ENCODE measurements around the gene CAMSAP2.
A peak's percentile ranks its signal among the peaks of the same experiment; 100 is the strongest.

Gene CAMSAP2

GRCh38 chr1:200753650-200754198, 15.0 kb downstream of the CAMSAP2 start:
- no peaks in the 10 kb centered on the region for H3K9me3 Mint-ChIP-seq
- peak overlapping the region in 1 of 3 experiments; percentile 50 for H3K27ac Mint-ChIP-seq
- peaks cover 28% of the 10 kb centered on the region for H3K36me3 Mint-ChIP-seq (ENCODE audit: low read depth)
- no peaks in the 10 kb centered on the region for H3K27me3 Mint-ChIP-seq (ENCODE audit: low read depth)
- no peak overlapping the region for H3K4me3 Mint-ChIP-seq
- TF ChIP-seq CTCF (IDR thresholded peaks at IDR 0.05; ENCODE audit: unreplicated experiment in 3 of 3): no peak
- H3K4me1 Mint-ChIP-seq: peaks cover 36% of the 10 kb centered on the region

GRCh38 chr1:200755456-200755855, 16.8 kb downstream of the CAMSAP2 start:
- Mint-ChIP-seq H3K9me3 (no peaks in the 10 kb centered on the region), H3K36me3 (ENCODE audit: low read depth) (peaks cover 26% of the 10 kb centered on the region), H3K4me3 (no peak overlapping the region), H3K27me3 (ENCODE audit: low read depth) (no peaks in the 10 kb centered on the region), H3K4me1 (peaks cover 35% of the 10 kb centered on the region), H3K27ac (no peak overlapping the region)
- no peak for TF ChIP-seq CTCF (IDR thresholded peaks at IDR 0.05; ENCODE audit: unreplicated experiment in 3 of 3)

- peaks cover 40% of the 10 kb centered on the region for H3K36me3 Mint-ChIP-seq (ENCODE audit: low read depth)
- H3K9me3 Mint-ChIP-seq: no peaks in the 10 kb centered on the region
- no peak overlapping the region for H3K4me3 Mint-ChIP-seq
- no peak overlapping the region for H3K27ac Mint-ChIP-seq
- TF ChIP-seq CTCF (IDR thresholded peaks at IDR 0.05; ENCODE audit: unreplicated experiment in 3 of 3): no peak
- H3K27me3 Mint-ChIP-seq (ENCODE audit: low read depth): no peaks in the 10 kb centered on the region
- peaks cover 18% of the 10 kb centered on the region for H3K4me1 Mint-ChIP-seq
Measured at GRCh38 chr1:200762089-200762488, 23.4 kb downstream of the CAMSAP2 start.

GRCh38 chr1:200767321-200767720, 28.6 kb downstream of the CAMSAP2 start:
- H3K27me3 Mint-ChIP-seq (ENCODE audit: low read depth): no peaks in the 10 kb centered on the region
- no peak overlapping the region for H3K4me3 Mint-ChIP-seq
- H3K9me3 Mint-ChIP-seq: no peaks in the 10 kb centered on the region
- H3K36me3 Mint-ChIP-seq (ENCODE audit: low read depth): peaks cover 57% of the 10 kb centered on the region
- TF ChIP-seq CTCF (IDR thresholded peaks at IDR 0.05; ENCODE audit: unreplicated experiment in 3 of 3): no peak
- no peak overlapping the region for H3K27ac Mint-ChIP-seq
- H3K4me1 Mint-ChIP-seq: no peaks in the 10 kb centered on the region

GRCh38 chr1:200771625-200772555, 33.2 kb downstream of the CAMSAP2 start:
- H3K4me3 Mint-ChIP-seq: no peak overlapping the region
- no peaks in the 10 kb centered on the region for H3K27me3 Mint-ChIP-seq (ENCODE audit: low read depth)

More at GRCh38 chr1:200771625-200772555, 33.2 kb downstream of the CAMSAP2 start:
- H3K36me3 Mint-ChIP-seq (ENCODE audit: low read depth): peaks cover 55% of the 10 kb centered on the region
- no peak overlapping the region for H3K27ac Mint-ChIP-seq
- no peak for TF ChIP-seq CTCF (IDR thresholded peaks at IDR 0.05; ENCODE audit: unreplicated experiment in 3 of 3)
- no peaks in the 10 kb centered on the region for H3K9me3 Mint-ChIP-seq
- H3K4me1 Mint-ChIP-seq: peaks cover 6% of the 10 kb centered on the region

All from nephron (organoid).